GM19372 (cell line): ENCODE data around the gene SURF4.

ENCODE experiments used
- ATAC-seq: cut with Tn5 transposase; IDR thresholded peaks from one replicate; pipeline ENCODE4 v1.9.1; 2021; ENCODE audit warnings: mild to moderate bottlenecking, low read depth, moderate library complexity; ENCODE audit not compliant: unreplicated experiment

The SURF4 gene

GRCh38 chr9:133375724-133376654 lies at the start of gene SURF4, which contains the start of gene STKLD1:
TSS of gene SURF4 (minus strand) at chr9:133376060. CDS start at chr9:133375969, 91 bp downstream.
TSS of gene STKLD1 (plus strand) at chr9:133376366. CDS start at chr9:133376474, 108 bp downstream.
- peak; percentile 93 for ATAC-seq

DNA sequence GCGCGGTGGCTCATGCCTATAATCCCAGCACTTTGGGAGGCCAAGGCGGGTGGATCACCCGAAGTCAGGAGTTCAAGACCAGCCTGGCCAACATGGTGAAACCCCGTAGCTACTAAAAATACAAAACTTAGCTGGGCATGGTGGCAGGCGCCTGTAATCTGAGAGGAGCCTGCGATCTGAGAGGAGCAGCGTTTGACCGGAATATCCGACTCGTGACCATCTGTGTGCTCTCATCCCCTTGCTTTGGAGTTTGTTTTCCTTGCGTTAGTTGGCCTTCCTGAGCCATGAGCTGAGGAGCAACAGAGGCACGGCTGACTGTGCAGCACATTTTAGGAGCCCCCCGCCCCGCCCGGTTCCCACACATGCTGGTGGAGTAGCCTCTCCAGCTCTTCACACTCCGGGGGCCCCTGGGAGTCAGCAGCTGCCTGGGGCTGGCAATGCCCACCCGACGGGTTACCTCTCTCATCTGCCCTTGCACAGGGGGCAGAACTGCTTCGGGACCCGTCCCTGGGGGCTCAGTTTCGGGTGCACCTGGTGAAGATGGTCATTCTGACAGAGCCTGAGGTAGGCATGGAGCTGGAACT lies 49.3 kb upstream of the SURF4 start:
- ATAC-seq: no peak

DNA sequence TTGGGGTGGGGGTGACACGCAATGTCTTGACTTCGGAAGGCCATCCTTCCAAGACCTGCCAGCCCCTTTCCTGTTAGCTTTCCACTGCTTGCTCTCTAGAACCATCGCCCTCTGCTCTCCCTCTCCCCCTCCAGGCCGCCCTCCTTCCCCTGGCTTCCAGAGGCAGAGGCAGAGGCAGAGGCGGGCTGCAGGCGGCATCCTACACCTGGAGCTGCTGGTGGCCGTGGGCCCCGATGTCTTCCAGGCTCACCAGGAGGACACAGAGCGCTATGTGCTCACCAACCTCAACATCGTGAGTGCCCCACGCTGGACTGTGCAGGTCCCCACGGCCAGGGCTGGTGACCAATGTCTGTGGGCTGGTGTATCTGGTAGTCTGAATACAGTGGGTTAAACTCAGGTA lies 48.3 kb upstream of the SURF4 start:
- ATAC-seq: no peak

GRCh38 chr9:133423216-133423615 lies 47.4 kb upstream of the SURF4 start:
- ATAC-seq: no peak

- ATAC-seq: no peak
Measured at GRCh38 chr9:133421615-133422542, 46.0 kb upstream of the SURF4 start, which contains the start of gene ADAMTS13. TSS of gene ADAMTS13 (plus strand) at chr9:133422367. CDS start at chr9:133422444, 77 bp downstream.

DNA sequence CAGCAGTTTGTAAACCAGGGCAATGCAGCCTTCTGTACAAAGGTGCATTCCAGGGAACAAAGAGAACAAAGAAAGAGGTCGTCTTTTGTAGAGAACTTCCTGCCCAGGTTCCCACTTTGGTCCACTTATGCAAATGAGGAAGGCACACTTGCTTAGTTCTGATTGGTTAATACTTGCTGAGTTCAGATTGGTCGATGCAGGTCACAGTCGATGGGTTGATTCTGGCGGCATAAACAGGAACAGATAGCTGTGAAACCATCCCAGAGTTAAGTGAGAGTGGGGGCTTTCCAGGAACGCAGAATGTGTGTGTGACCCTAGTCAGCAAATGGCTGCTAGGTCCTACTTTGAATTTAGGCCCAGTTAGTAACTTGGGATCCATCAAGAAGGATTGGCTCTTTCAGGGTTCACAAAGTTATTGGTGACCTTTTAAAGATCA lies 44.5 kb upstream of the SURF4 start:
- no peak for ATAC-seq

GRCh38 chr9:133419005-133419404 lies 43.1 kb upstream of the SURF4 start:
- no peak for ATAC-seq

GRCh38 chr9:133417541-133418461 lies 41.9 kb upstream of the SURF4 start, which contains the start of gene REXO4:
TSS of gene REXO4 (minus strand) at chr9:133418010. CDS start at chr9:133417844, 166 bp downstream.
- ATAC-seq: peak; percentile 80

GRCh38 chr9:133415170-133415569 lies 39.3 kb upstream of the SURF4 start:
- no peak for ATAC-seq

DNA sequence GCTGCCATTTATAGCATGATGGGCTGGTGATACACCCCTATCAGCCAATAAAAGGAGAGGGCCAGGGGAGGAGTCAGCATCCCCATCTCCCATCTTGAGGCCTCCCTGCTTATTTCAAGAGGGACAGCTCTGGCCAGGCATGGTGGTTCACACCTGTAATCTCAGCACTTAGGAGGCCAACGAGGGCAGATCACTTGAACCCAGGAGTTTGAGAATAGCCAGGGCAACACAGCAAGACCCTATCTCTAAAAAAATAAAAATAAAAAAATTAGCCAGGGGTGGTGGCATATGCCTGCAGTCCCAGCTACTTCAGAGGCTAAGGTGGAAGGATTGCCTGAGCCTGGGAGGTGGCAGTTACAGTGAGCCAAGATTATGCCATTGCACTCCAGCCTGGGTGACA lies 32.2 kb upstream of the SURF4 start:
- no peak for ATAC-seq

GRCh38 chr9:133406480-133407307 lies 30.8 kb upstream of the SURF4 start:
- ATAC-seq: no peak

DNA sequence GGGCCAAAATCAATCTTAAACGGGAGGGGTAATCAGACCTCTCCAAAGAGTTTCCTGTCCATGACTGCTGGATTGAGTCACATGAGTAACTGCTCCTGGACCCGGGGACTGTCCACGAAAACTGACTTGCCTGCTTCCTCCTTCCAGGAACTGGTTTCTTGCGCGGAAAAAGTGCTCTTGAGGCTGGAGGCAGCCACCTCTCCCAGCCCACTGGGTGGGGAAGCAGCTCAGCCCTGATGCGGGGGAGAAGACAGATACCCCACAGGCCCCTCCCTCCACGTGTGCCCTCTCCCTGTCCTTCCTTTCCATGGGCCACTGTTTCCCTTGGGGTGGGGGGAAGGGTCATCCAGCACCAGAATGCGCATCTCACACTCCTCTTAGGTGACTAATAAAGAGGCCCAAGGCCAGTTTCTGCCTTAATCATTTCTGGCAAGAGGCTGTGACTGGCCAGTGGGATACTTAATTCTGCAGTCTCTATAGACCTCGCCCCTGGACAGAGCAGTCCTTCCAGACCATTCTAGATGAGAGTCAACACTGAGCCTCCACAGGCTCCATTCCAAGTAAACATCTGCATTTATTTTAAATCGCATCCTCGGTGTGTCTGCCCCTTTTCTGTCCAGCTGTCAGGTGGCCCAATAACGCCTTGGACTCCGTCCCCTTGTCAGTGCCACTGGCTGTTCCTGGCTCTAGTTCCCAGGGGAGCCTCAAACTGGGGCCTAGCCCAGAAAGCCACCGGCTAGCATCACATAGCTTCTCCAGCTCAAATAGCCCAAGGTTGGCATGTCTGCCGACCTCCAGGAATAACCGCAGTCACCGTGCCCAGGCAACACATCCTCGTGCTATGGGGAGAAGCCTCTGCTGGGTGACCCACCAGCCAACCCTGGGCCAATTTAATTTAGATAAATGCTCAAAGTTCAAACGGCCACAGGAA lies 29.9 kb upstream of the SURF4 start:
- no peak for ATAC-seq

GRCh38 chr9:133404454-133405002 lies 28.7 kb upstream of the SURF4 start:
- no peak for ATAC-seq

- ATAC-seq: no peak
Measured at GRCh38 chr9:133403766-133404453, 28.1 kb upstream of the SURF4 start.

DNA sequence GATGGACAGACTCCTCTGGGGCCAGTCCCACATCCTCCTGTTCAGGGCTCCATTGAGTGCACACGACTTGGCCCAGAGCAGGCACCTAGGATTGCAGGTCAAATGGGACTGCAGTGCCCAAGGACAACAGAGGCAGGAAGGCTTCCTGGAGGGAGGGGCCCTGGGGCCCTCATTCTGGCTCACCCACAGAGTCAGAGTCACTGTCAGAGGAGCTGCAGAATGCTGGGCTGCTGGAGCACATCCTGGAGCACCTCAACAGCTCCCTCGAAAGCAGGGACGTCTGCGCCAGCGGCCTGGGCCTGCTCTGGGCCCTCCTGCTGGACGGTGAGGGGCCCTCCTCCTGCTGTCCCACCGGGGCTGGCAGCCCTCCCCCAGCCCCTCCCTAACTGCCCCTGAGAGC lies 26.8 kb upstream of the SURF4 start:
- ATAC-seq: no peak

- ATAC-seq: no peak
Measured at GRCh38 chr9:133401588-133401987, 25.7 kb upstream of the SURF4 start.

- ATAC-seq: no peak
Measured at GRCh38 chr9:133400292-133400691, 24.4 kb upstream of the SURF4 start.
